K562 (cell line): ENCODE results near the gene TSPAN18. TPM values are rescaled to one million over a fixed set of nuclear protein-coding genes. Genes with fewer than 3 reads are reported as not detected.

Source experiments
- ATF7 ChIP-seq: fragments of 450-650 bp; IDR thresholded peaks from 2 replicates; pipeline ENCODE4 v1.7.1; 2014; ENCODE audit warnings: mild to moderate bottlenecking, moderate library complexity
- CC2D1A ChIP-seq: fragments of 450-650 bp; IDR thresholded peaks from 2 replicates; pipeline ENCODE4 v1.6.1; 2017; ENCODE audit warnings: mild to moderate bottlenecking
- CHD7 ChIP-seq: fragments of 200-600 bp; sonication (generic); IDR thresholded peaks from one replicate; pipeline ENCODE4 v1.6.1; 2012; ENCODE audit warnings: mild to moderate bottlenecking, low read depth, low read length, inconsistent platforms
- NFE2 ChIP-seq: IDR thresholded peaks from 2 replicates; pipeline ENCODE4 v1.6.1; 2014; ENCODE audit warnings: antibody characterized with exemption, low read depth
- POLR2A ChIP-seq: fragments of 450-650 bp; conservative IDR thresholded peaks from 2 replicates; pipeline ENCODE4 v1.6.1; 2016
- PYGO2 ChIP-seq: fragments of 450-650 bp; IDR thresholded peaks from 2 replicates; pipeline ENCODE4 v1.6.1; 2016; ENCODE audit warnings: mild to moderate bottlenecking, missing genetic modification characterization, moderate library complexity, missing compliant biosample characterization
- SAFB ChIP-seq: fragments of 200-400 bp; formaldehyde crosslinking; IDR thresholded peaks from 2 replicates; pipeline ENCODE4 v1.6.1; 2017; ENCODE audit warnings: low read depth, low read length, borderline replicate concordance
- SMC3 ChIP-seq: conservative IDR thresholded peaks from 2 replicates; pipeline ENCODE4 v1.6.1; 2011; ENCODE audit warnings: low read depth, low read length, improper control_type of control experiment; ENCODE audit not compliant: insufficient read depth
- ZNF384 ChIP-seq: IDR thresholded peaks from 2 replicates; pipeline ENCODE4 v1.6.1; 2012; ENCODE audit warnings: low read depth, low read length, improper control_type of control experiment
- ZNF512 ChIP-seq: IDR thresholded peaks from 2 replicates; pipeline ENCODE4 v1.6.1; 2016; ENCODE audit warnings: missing genetic modification characterization, missing compliant biosample characterization
- polyA plus RNA-seq, 8 experiments: library from polyadenylated mRNA; depleted of rRNA in 4 of 8; stranded (reverse) in 5 of 8; unstranded in 3 of 8; fragments of >200 nt; fragmentation: Nextera tagmentation in 2 of 8; fragmentation: Illumina TruSeq in 1 of 8; extraction: Ambion mirVana in 2 of 8; extraction: Trizol in 1 of 8; gene quantifications; 2 replicates each; pipeline versions ENCODE4 v1.2.1 to v1.2.3, GENCODE V29; 2011 to 2014; ENCODE audit warnings: inconsistent platforms in 1 of 8, missing spikeins in 1 of 8
- total RNA-seq, 7 experiments: library from RNA; depleted of rRNA in 6 of 7; stranded (reverse); fragments of >200 nt in 6 of 7; fragmentation: Illumina TruSeq in 2 of 7; extraction: Trizol in 2 of 7; gene quantifications; 2 replicates each; pipeline versions ENCODE4 v1.2.1 to v1.2.3, GENCODE V29; 2011 to 2021; ENCODE audit warnings: low replicate concordance in 1 of 7
- TF ChIP-seq, protein P1 (sequence below): fragments of 150-350 bp; conservative IDR thresholded peaks from 2 replicates; pipeline ENCODE4 v1.6.1; 2014; ENCODE audit warnings: low read length

Gene TSPAN18
- total and polyA plus RNA-seq, 9 of the 15 experiments (the other 6 are each of a cell fraction or from before 2014, with no cell fraction given): 0.17 to 0.35 (median 0.22) TPM; not detected in 4

DNA sequence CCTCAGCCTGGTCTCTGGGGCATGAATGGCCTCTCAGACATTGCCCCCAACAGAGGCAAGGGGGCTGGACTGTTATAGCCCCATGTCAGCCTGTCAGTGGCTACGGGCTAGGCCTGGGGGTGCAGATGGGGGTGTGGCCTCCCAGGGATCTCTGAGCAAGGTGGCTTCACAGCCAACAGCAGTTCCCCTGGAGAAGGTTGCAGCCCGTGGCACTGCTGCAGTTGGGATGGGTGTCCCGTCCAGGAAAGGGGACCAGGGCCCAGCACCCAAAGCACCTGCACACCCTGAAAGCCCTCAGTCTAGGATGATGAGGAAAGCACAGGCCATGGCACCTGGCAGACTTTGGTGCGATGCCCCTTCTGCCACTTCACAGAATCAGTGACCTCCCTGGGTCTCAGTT, 122.7 kb downstream of the TSPAN18 start (continued):
- no peak for TF ChIP-seq CHD7
- TF ChIP-seq ATF7: no peak
- no peak for TF ChIP-seq CC2D1A
- no peak for TF ChIP-seq NFE2
- TF ChIP-seq POLR2A: no peak
- no peak for TF ChIP-seq PYGO2 (tag)
- TF ChIP-seq SAFB: no peak
- TF ChIP-seq SMC3: no peak
- TF ChIP-seq ZNF384: no peak
- TF ChIP-seq, protein P1, sequence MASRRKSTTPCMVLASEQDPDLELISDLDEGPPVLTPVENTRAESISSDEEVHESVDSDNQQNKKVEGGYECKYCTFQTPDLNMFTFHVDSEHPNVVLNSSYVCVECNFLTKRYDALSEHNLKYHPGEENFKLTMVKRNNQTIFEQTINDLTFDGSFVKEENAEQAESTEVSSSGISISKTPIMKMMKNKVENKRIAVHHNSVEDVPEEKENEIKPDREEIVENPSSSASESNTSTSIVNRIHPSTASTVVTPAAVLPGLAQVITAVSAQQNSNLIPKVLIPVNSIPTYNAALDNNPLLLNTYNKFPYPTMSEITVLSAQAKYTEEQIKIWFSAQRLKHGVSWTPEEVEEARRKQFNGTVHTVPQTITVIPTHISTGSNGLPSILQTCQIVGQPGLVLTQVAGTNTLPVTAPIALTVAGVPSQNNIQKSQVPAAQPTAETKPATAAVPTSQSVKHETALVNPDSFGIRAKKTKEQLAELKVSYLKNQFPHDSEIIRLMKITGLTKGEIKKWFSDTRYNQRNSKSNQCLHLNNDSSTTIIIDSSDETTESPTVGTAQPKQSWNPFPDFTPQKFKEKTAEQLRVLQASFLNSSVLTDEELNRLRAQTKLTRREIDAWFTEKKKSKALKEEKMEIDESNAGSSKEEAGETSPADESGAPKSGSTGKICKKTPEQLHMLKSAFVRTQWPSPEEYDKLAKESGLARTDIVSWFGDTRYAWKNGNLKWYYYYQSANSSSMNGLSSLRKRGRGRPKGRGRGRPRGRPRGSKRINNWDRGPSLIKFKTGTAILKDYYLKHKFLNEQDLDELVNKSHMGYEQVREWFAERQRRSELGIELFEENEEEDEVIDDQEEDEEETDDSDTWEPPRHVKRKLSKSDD: no peak
- no peak for TF ChIP-seq ZNF512
